Measurements from ENCODE around the gene RHOC.

The RHOC gene

GRCh38 chr1:112717263-112717873 is 10.4 kb upstream of the RHOC start:
- DNase-seq (ENCODE audit: low read depth in 2 of 2): no peak

DNA sequence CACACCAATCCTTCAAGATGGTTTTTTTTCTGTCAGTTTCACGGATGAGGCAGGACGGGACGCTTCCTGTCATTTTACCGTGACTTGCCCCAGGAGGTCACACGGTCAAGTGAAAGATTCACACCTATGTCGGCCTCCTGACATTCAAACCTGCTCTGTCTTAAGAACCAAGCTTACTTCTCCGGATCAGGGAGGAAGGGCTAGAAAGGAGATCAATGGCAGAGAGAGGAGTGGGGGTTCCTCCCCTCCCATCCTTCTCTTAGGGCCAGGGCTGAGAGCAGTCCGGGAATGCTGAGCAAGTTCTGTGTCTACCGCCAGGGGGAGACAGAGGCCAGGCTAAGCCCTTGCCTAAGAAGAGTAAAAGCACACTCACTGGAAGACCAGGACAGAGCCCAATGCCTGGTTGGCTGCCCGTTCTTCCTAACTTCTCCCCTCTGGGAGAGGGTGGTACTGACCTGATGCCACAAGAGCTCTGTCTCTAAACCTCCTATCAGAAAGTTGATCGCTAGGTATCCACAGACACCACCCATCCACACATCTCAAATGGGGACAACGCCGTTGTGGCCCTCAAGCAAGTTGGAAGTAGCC is 9.3 kb upstream of the RHOC start:
- DNase-seq (ENCODE audit: low read depth in 2 of 2): peak; percentile 62 to 64

- DNase-seq (ENCODE audit: low read depth in 2 of 2): peak; percentile 66 to 69
Measured at GRCh38 chr1:112715264-112716053, 8.5 kb upstream of the RHOC start, which contains the start of gene PPM1J. Gene PPM1J, minus strand, starts transcription at chr1:112715332. Its CDS starts 31 bp downstream, at chr1:112715301.

DNA sequence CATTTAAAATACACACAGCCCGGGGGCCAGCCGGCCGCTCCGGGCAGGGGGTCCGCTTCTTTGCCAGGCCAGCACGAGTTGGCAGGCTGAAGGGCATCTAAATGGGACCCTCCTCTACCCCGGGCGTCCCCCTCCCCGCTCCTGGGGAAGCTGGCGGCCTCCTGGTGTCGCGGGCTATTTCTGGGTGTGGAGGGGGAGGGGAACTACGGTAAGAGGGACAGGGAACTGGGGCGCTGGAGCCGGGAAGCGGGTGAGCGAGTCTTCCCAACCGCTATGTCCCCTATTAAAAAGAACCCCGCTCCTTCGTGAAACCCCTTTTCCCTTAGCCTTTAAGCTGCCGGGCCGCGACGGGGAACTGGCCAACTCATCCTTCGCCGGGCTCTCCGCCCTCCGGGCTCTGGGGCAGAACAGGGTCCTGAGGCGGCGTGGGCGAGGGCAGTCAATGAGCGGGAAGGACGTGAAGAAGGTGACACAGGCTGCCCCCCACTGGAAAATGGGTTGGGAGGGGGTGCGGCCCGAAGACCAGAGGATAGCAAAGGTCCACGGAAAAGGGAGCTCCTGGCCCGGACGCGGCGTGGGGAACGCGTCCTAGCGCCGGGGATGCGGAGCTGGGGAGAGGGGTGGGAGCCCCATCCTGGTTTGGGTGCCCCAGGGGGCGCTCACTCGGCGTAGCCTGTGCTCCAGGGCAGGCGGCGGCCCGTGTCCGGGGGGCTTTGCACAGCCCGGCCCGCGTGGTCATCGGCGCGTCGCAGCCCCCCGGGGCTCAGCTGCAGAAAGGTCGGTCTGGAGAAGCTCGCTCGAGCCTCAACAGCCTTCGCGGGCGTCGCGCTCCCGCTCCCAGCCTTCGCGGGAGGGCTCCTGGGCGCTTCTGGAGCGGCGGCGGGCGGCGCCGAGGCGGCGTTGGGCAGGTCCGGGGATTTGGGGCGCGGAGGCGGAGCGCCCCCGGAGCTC is 7.7 kb upstream of the RHOC start:
- no peak for DNase-seq (ENCODE audit: low read depth in 2 of 2)

- DNase-seq (ENCODE audit: low read depth in 2 of 2): no peak
Measured at GRCh38 chr1:112713466-112714312, 6.8 kb upstream of the RHOC start.

- no peak for DNase-seq (ENCODE audit: low read depth in 2 of 2)
Measured at GRCh38 chr1:112712701-112713128, 5.8 kb upstream of the RHOC start.

DNA sequence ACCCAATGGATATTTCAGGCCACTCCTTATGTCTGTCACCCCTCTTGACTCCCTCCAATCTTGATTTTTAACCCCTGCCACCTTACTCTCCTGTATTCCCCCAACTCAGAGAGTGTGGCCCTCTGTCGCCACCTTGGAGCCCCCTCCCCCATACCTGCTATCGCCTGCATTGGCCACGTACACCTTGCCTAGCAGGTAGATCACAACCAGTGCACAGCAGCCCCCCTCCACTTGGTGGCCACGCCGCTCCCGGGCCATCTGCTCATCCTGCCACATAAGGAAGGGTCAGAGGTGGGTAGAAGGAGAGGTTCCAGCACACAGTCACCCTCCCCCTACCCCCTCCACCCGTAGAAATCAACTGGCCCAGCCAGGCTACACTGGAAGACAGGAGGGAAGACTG is 5.3 kb upstream of the RHOC start:
- no peak for DNase-seq (ENCODE audit: low read depth in 2 of 2)

GRCh38 chr1:112711670-112712069 is 4.7 kb upstream of the RHOC start:
- no peak for DNase-seq (ENCODE audit: low read depth in 2 of 2)

- DNase-seq (ENCODE audit: low read depth in 2 of 2): no peak
Measured at GRCh38 chr1:112711041-112711440, 4.1 kb upstream of the RHOC start.

- DNase-seq (ENCODE audit: low read depth in 2 of 2): no peak
Measured at GRCh38 chr1:112710586-112710985, 3.7 kb upstream of the RHOC start.

- no peak for DNase-seq (ENCODE audit: low read depth in 2 of 2)
Measured at GRCh38 chr1:112710159-112710558, 3.2 kb upstream of the RHOC start.

DNA sequence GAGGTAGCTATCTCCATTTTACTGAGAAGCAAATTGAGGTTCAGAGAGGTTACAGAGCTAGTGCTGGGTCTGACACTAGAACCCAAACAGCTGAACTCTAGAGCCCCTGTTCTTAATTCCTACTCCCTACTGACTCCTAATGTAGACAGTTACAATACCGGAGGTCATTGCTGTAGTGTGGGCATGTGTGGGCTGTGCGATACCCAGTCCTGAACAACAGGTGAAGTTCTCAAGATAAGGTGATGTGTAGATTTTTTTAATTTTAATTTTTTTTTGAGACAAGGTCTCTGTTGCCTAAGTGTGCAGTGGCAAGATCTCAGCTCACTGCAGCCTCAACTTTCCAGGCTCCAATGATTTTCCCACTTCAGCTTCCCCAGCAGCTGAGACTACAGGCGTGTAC is 1.6 kb upstream of the RHOC start:
- DNase-seq (ENCODE audit: low read depth in 2 of 2): no peak

DNA sequence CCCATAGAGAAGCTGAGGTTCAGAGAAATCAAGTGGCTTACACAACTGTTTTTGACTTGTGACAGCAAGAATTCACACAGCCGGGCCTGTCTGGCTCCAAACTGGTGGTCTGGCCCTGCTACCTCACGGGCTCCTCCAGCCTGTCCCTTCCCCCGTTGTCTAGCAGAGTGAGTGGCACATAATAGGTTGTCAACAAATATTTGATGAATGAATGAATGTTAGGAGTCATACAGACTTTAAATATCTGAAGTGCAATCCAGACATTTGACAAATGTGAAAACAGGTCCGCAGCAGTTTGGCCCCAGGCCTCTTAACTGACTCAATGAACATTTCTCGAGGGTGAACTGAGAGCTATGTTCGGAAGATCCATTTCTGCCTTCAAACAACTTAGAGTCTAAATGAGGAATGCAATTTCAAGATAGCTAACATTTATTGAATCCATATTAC is 1.1 kb upstream of the RHOC start:
- no peak for DNase-seq (ENCODE audit: low read depth in 2 of 2)

DNA sequence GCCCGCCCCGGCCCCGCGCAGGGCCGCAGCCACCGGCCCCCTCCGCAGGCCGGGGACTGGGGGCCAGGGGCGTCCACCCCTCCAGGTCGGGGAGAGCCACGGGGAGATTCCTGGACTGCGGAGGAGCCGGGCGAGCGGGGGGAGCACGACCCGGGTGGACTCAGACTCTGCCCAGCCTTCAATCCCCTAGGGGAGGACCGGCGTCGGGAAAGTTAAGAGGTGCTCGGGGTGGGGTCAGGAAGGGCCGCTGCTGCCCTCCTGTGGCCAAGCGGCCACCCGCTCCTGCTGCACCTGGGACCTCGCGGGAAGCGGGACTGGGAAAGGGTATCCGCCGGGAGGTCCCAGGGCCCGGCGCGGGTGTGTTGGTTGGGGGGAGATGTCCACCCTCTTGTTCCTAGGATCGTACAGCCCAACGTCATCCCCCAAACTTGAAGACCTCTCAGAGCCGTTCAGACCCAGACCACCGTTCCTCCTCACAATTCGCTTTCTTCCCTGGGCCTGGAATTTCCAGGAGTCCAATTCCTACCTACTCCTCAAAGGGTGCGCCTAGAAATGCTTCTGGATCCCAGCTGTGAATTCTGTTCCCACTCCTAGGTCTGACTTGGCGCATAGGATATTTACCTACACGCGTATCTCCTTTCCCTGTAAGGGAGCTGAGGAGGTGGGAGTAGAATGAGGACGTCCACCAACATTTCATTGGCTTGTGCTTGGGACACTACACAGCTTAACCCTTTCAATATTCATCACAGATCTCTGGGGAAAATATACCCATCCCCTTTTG is 484 bp upstream of the RHOC start:
- DNase-seq (ENCODE audit: low read depth in 2 of 2): peak in 1 of 2 experiments; percentile 47

DNA sequence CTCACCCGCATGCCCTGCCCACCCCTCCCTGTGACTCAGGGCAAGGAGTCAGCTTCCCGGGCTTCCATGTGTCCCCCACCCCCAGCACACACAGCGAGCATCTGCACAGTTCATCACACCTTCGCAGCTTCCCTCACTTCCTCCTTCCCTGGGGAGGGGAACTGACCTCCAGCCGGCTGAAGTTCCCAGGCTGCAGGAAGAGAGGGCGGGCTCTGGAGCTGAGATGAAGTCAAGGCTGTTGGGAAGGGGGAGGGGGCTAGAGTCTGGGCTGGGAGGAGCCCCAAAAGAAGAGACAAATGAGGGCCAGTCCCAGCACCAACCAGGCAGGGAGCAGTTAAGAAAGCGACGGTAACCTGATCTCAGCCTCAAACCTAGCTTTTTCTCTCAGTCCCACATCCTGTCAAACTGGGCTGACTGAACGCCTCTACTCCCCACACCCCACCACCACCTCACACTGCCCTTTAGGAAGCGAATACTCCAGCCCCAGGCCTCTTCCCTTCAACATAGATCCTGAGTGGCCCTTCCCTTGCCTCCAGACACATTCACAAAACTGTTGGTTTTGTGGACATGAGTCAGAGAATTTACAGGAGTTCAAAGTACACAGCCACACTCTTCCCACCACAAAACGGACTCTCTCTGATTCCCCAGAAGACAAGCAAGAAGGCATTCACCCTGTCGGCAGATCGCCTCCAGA is 1.8 kb downstream of the RHOC start:
- DNase-seq (ENCODE audit: low read depth in 2 of 2): peak; percentile 86 to 88

DNA sequence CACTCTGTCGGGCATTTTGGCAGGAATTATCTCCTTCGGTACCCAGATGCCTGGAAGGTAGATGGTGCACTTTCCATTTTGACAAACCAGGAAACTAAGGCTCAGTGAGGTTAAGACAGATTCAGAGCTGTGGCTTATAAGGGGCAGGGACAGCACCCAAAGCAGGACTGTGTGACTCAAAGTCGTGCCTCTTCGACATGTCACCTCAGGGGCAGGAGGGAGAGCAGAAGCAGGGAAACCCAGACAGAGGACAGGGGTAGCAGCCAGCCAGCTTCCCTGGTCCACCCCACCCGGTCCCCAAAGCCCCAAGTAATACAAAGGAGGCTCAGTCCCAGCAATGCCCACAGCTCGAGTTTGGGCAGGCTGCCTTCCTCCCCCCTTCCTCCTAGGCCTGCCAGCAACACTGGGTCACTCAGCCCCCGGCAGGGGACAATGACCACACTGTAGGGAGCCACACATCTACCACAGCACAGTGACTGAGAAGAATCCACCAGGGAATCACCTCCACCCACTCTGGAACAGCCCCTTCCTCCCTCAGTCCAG is 2.5 kb downstream of the RHOC start:
- no peak for DNase-seq (ENCODE audit: low read depth in 2 of 2)

GRCh38 chr1:112703706-112704105 is 3.2 kb downstream of the RHOC start:
- no peak for DNase-seq (ENCODE audit: low read depth in 2 of 2)

GRCh38 chr1:112702420-112703261 is 4.3 kb downstream of the RHOC start:
- no peak for DNase-seq (ENCODE audit: low read depth in 2 of 2)
